Measurements from ENCODE around the gene SEC23B.

Gene SEC23B

GRCh38 chr20:18588574-18588933 lies 80.8 kb downstream of the SEC23B start:
- no peak for DNase-seq

GRCh38 chr20:18589941-18590674 lies 82.4 kb downstream of the SEC23B start:
- peak in 1 of 2 experiments; percentile 4 for DNase-seq

DNA sequence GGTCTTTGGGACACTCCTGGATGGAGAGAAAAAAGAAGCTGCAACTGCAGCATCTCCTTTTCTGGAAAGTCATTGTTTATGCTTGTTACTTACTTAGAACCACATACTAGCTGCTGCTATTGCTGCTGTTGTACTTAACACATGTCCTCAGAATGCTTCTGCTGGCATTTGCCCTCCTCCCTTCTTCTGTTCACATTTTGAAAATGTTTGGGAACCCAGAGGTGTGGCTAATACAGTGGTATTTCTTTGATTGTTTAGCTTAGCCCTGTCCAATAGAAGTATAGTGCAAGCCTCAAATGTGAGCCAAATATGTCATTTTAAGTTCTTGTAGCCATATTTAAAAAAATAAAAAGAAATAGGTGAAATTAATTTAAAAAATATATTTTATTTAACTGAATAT lies 88.5 kb downstream of the SEC23B start:
- no peak for DNase-seq

GRCh38 chr20:18609741-18610140 lies 102.0 kb downstream of the SEC23B start:
- DNase-seq, result no peak

All from SW 1271 (cell line).